ENCODE data around the gene PHF12. TPM values are rescaled to one million over a fixed set of nuclear protein-coding genes. Genes with fewer than 3 reads are reported as not detected.
A peak's percentile ranks its signal among the peaks of the same experiment; 100 is the strongest.

Gene PHF12
- total and polyA plus RNA-seq, 2 of the 8 experiments (the other 6 are each of a cell fraction or from before 2014, with no cell fraction given), result 38.8 to 65.7 TPM

DNA sequence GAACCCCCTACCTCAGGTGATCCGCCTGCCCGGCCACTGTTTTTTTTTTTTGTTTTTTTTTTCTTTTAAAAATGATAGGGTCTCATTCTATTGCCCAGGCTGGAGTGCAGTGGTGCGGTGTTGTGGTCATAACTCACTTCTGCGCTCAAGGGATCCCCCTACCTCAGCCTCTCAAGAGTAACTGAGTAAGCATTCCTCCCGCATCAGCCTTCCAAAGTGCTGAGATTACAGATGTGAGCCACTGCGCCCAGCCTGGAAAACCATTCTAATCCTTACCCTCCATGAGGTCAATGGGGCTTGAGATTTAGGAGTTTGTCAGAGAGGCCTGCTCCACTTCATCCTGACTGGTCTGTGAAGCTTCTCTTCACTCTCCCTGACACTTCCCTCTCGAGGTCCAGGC lies 84.0 kb downstream of the PHF12 start:
- Histone ChIP-seq H2BK12ac (ENCODE audit: low read depth, low read length) (no peak overlapping the region; the same call in 1 of the 2 replicates), H3K9me3 (ENCODE audit: insufficient read depth in 2 of 2, low read depth in 1 of 2, low read length in 1 of 2) (no peaks in the 10 kb centered on the region), H2BK120ac (replicated peaks; ENCODE audit: low read depth, low read length) (no peak overlapping the region), H3K27ac (ENCODE audit: low read depth, low read length) (no peak overlapping the region), H2BK20ac (ENCODE audit: low read length) (no peak overlapping the region), H3K18ac (ENCODE audit: extremely low read depth, low read length) (no peak overlapping the region), H4K91ac (replicated peaks; ENCODE audit: insufficient read length, low read length) (no peak overlapping the region), H3K79me2 (ENCODE audit: control insufficient read depth in 1 of 2, insufficient read depth in 2 of 2, low read length in 2 of 2) (no peaks in the 10 kb centered on the region), H4K5ac (ENCODE audit: insufficient read length, low read depth, low read length) (no peak overlapping the region), H3K4me3 (ENCODE audit: extremely low read depth in 1 of 4, insufficient read depth in 2 of 4, low read depth in 3 of 4, low read length in 4 of 4) (no peak overlapping the region), H4K8ac (ENCODE audit: extremely low read depth, insufficient read depth, low read length) (no peak overlapping the region), H3K9ac (replicated peaks in 1 of 4; ENCODE audit: extremely low read depth in 1 of 4, low read depth in 3 of 4, low read length in 3 of 4) (no peak overlapping the region), H3K4me1 (replicated peaks in 1 of 4; ENCODE audit: control insufficient read depth in 3 of 4, insufficient read depth in 4 of 4, low read length in 3 of 4) (peaks cover 0 to 6% (median 0%) of the 10 kb centered on the region in 4 experiments; a peak in 1 of 7 replicates), H2AFZ (ENCODE audit: low read length) (no peak overlapping the region), H3K36me3 (ENCODE audit: control insufficient read depth in 2 of 4, insufficient read depth in 4 of 4, low read length in 3 of 4) (no peaks in the 10 kb centered on the region; a peak in 1 of 8 replicates), H3K27me3 (replicated peaks in 1 of 4; ENCODE audit: control insufficient read depth in 3 of 4, extremely low read depth in 1 of 4, insufficient read depth in 3 of 4, low read length in 3 of 4) (peaks cover 0 to 4% (median 0%) of the 10 kb centered on the region in 4 experiments; a peak in 2 of 7 replicates), H2AK5ac (ENCODE audit: low read depth, low read length) (no peak overlapping the region), H3K4ac (replicated peaks; ENCODE audit: insufficient read length, low read depth, low read length) (no peak overlapping the region), H3K4me2 (ENCODE audit: insufficient read depth in 1 of 2, low read depth in 2 of 2, low read length in 2 of 2) (no peak overlapping the region), H3K14ac (ENCODE audit: insufficient read length) (no peak overlapping the region), H3K56ac (replicated peaks; ENCODE audit: insufficient read length, low read depth, low read length) (no peak overlapping the region), H4K20me1 (replicated peaks in 1 of 2; ENCODE audit: control insufficient read depth in 1 of 2, insufficient read depth in 2 of 2, low read length in 2 of 2) (no peaks in the 10 kb centered on the region), H2BK15ac (ENCODE audit: low read length) (0 out of 2 replicates have a peak overlapping the region, but pooled peaks have one; percentile 81), H3K23ac (ENCODE audit: insufficient read length) (no peak overlapping the region), H3K79me1 (ENCODE audit: low read depth, low read length) (no peaks in the 10 kb centered on the region), H3K23me2 (ENCODE audit: low read depth, low read length) (no peaks in the 10 kb centered on the region), H2BK5ac (ENCODE audit: low read depth, low read length) (peak overlapping the region; percentile 52; the same call in 1 of the 2 replicates)
- ChIA-PET CTCF (ENCODE audit: partially characterized antibody) (interaction anchor here (1.1 to 4.2 kb wide), 5 partner anchors 12 to 107 kb away, joined by 3 to 20 read pairs (median 7); no protein-coding TSS in a partner anchor), POLR2A (ENCODE audit: partially characterized antibody) (interaction anchor here (0.7 to 2.3 kb wide), 4 partner anchors 9 to 115 kb away, joined by 3 to 6 read pairs (median 4); partner anchors contain the start of gene FLOT2)
- FAIRE-seq (no peak), DNase-seq (ENCODE audit: low read depth in 1 of 2, low spot score in 2 of 2) (no peak)
- 93% methylated on average over 7 of the region's 7 CpGs; no CpG with 5 or more reads in 1 of the 2 experiments for WGBS, 2 experiments (ENCODE audit: extremely low coverage in 1 of 2, insufficient coverage in 1 of 2, insufficient read length in 1 of 2, insufficient replicate concordance in 2 of 2, low coverage in 1 of 2, low lambda C conversion rate in 2 of 2, missing lambda C conversion rate in 1 of 2)
- TF ChIP-seq SRF (IDR thresholded peaks at IDR 0.05; ENCODE audit: low read depth, low read length) (no peak), YY1 (IDR thresholded peaks at IDR 0.05; ENCODE audit: low read depth, low read length) (no peak), RAD21 (IDR thresholded peaks at IDR 0.05 in 1 of 2, conservative IDR thresholded peaks at IDR 0.05 in 1 of 2; ENCODE audit: low read depth in 2 of 2, low read length in 2 of 2) (no peak), RFX5 (IDR thresholded peaks at IDR 0.05; ENCODE audit: borderline replicate concordance, low read depth, low read length) (no peak), EP300 (IDR thresholded peaks at IDR 0.05; ENCODE audit: borderline replicate concordance in 1 of 2, low read depth in 2 of 2, low read length in 2 of 2) (no peak)
